ENCODE measurements around the gene RACGAP1.

Gene RACGAP1

GRCh38 chr12:49985981-49986380, 39.3 kb downstream of the RACGAP1 start (continued):
- TF ChIP-seq POU6F1 (CRISPR knock-in tag; IDR thresholded peaks at IDR 0.05; ENCODE audit: borderline replicate concordance, low read depth) (no peak), OSR1 (CRISPR knock-in tag; IDR thresholded peaks at IDR 0.05) (no peak), ARNTL (CRISPR knock-in tag; IDR thresholded peaks at IDR 0.05; ENCODE audit: borderline replicate concordance, low read depth) (no peak)

- peak; percentile 55 for ATAC-seq
- TF ChIP-seq CREB5 (CRISPR knock-in tag; IDR thresholded peaks at IDR 0.05; ENCODE audit: low read depth) = no peak
- no peak for TF ChIP-seq ZNF8 (CRISPR knock-in tag; IDR thresholded peaks at IDR 0.05)
- no peak for TF ChIP-seq CSRNP3 (CRISPR knock-in tag; IDR thresholded peaks at IDR 0.05)
- TF ChIP-seq PATZ1 (CRISPR knock-in tag; IDR thresholded peaks at IDR 0.05; ENCODE audit: borderline replicate concordance) = no peak
- TF ChIP-seq CSDC2 (CRISPR knock-in tag; IDR thresholded peaks at IDR 0.05) = no peak
- no peak for TF ChIP-seq OSR1 (CRISPR knock-in tag; IDR thresholded peaks at IDR 0.05)
- TF ChIP-seq ESRRG (CRISPR knock-in tag; IDR thresholded peaks at IDR 0.05) = no peak
- no peak for TF ChIP-seq SNAI2 (CRISPR knock-in tag; IDR thresholded peaks at IDR 0.05)
- TF ChIP-seq ZNF70 (CRISPR knock-in tag; IDR thresholded peaks at IDR 0.05) = no peak
- TF ChIP-seq ZFP30 (CRISPR knock-in tag; IDR thresholded peaks at IDR 0.05) = no peak
- no peak for TF ChIP-seq TCF4 (CRISPR knock-in tag; IDR thresholded peaks at IDR 0.05; ENCODE audit: borderline replicate concordance)
- no peak for TF ChIP-seq ZNF565 (CRISPR knock-in tag; conservative IDR thresholded peaks at IDR 0.05; ENCODE audit: low read depth)
- TF ChIP-seq ZFP3 (CRISPR knock-in tag; IDR thresholded peaks at IDR 0.05) = no peak
- no peak for TF ChIP-seq POU6F1 (CRISPR knock-in tag; IDR thresholded peaks at IDR 0.05; ENCODE audit: borderline replicate concordance, low read depth)
- TF ChIP-seq GLIS3 (CRISPR knock-in tag; IDR thresholded peaks at IDR 0.05) = no peak
- TF ChIP-seq TOX (CRISPR knock-in tag; IDR thresholded peaks at IDR 0.05; ENCODE audit: borderline replicate concordance) = no peak
- no peak for TF ChIP-seq TSHZ2 (CRISPR knock-in tag; IDR thresholded peaks at IDR 0.05)
- TF ChIP-seq ARNTL (CRISPR knock-in tag; IDR thresholded peaks at IDR 0.05; ENCODE audit: borderline replicate concordance, low read depth) = no peak
- TF ChIP-seq PPARA (CRISPR knock-in tag; IDR thresholded peaks at IDR 0.05; ENCODE audit: borderline replicate concordance) = no peak
Observed at GRCh38 chr12:49984476-49985359, 40.6 kb downstream of the RACGAP1 start.
